CD4-positive, CD25-positive, alpha-beta regulatory T cell (primary cell): Measurements from ENCODE around the gene LZTS2. TPM values are rescaled to one million over a fixed set of nuclear protein-coding genes. Genes with fewer than 3 reads are reported as not detected.

Experiments
- ATAC-seq, 2 donors: fragments of 150-1000 bp; cut with Tn5 transposase; one replicate each; pipeline ENCODE4 v1.10.0; 2021; ENCODE audit warnings: low read depth in 2 of 2, moderate number of reproducible peaks in 2 of 2, moderate library complexity in 1 of 2
- DNase-seq, 3 donors: peaks; one replicate each; pipeline versions ENCODE4 v3.0.0 to v3.0.0-alpha.2; 2012 to 2022; ENCODE audit warnings: mixed read lengths in 1 of 3
- H3K27ac ChIP-seq: one replicate; pipeline ENCODE4 v1.7.0; 2013; ENCODE audit warnings: mild to moderate bottlenecking, low read length; ENCODE audit not compliant: insufficient read depth, poor library complexity, severe bottlenecking
- H3K27me3 ChIP-seq: one replicate; pipeline ENCODE4 v1.7.0; 2013; ENCODE audit warnings: low read length; ENCODE audit not compliant: control insufficient read depth, insufficient read depth
- H3K36me3 ChIP-seq: one replicate; pipeline ENCODE4 v1.7.0; 2013; ENCODE audit warnings: mild to moderate bottlenecking, low read length, moderate library complexity; ENCODE audit not compliant: control insufficient read depth, insufficient read depth
- H3K4me1 ChIP-seq: 2 replicates; pipeline ENCODE4 v1.7.0; 2013; ENCODE audit warnings: mild to moderate bottlenecking, low read length; ENCODE audit not compliant: insufficient read depth, control insufficient read depth, poor library complexity, severe bottlenecking
- H3K4me3 ChIP-seq: one replicate; pipeline ENCODE4 v1.7.0; 2013; ENCODE audit warnings: low read depth, mild to moderate bottlenecking, low read length, moderate library complexity
- H3K9me3 ChIP-seq, 2 experiments: 1 replicate in 1 of 2; 2 replicates in 1 of 2; pipeline ENCODE4 v1.7.0; 2013; ENCODE audit warnings: low read length in 2 of 2, mild to moderate bottlenecking in 1 of 2, moderate library complexity in 1 of 2; ENCODE audit not compliant: control insufficient read depth in 2 of 2
- H3K27ac Mint-ChIP-seq, 3 donors: one replicate each; pipeline ENCODE4 v1.8.0; 2020 to 2022; ENCODE audit warnings: mild to moderate bottlenecking in 3 of 3, mixed read lengths in 3 of 3, moderate library complexity in 2 of 3
- H3K27me3 Mint-ChIP-seq: one replicate; pipeline ENCODE4 v1.8.0; 2022; ENCODE audit warnings: mild to moderate bottlenecking, mixed read lengths
- H3K36me3 Mint-ChIP-seq: one replicate; pipeline ENCODE4 v1.8.0; 2020; ENCODE audit warnings: mixed read lengths
- H3K4me1 Mint-ChIP-seq, 4 donors: one replicate each; pipeline ENCODE4 v1.8.0; 2020 to 2022; ENCODE audit warnings: mixed read lengths in 4 of 4, mild to moderate bottlenecking in 1 of 4
- H3K4me3 Mint-ChIP-seq, 4 donors: one replicate each; pipeline ENCODE4 v1.8.0; 2020 to 2022; ENCODE audit warnings: mild to moderate bottlenecking in 4 of 4, mixed read lengths in 4 of 4, moderate library complexity in 3 of 4
- H3K9me3 Mint-ChIP-seq, 7 donors: one replicate each; pipeline ENCODE4 v1.8.0; 2020 to 2022; ENCODE audit warnings: mixed read lengths in 7 of 7, mild to moderate bottlenecking in 3 of 7, moderate library complexity in 2 of 7
- polyA plus RNA-seq, 4 donors: library from polyadenylated mRNA; unstranded; fragments of 300-500 nt; fragmentation: Illumina TruSeq; gene quantifications; one replicate each; pipeline ENCODE4 v1.2.3, GENCODE V29; 2021
- total RNA-seq: library from RNA; stranded (reverse); gene quantifications from one replicate; pipeline ENCODE4 v1.2.3, GENCODE V29; 2022

Gene LZTS2
- total and polyA plus RNA-seq, 5 donors from 2014 or later, result 11.0 to 19.3 (median 13.2) TPM

GRCh38 chr10:101042667-101043362, 43.2 kb downstream of the LZTS2 start:
- H3K36me3 Mint-ChIP-seq, result peaks cover 14% of the 10 kb centered on the region
- peak overlapping the region; percentile 87 to 98 (median 96) for H3K4me3 Mint-ChIP-seq
- Histone ChIP-seq H3K4me3 (peak overlapping the region; percentile 87), H3K27ac (peak overlapping the region; percentile 55), H3K36me3 (peaks cover 8% of the 10 kb centered on the region), H3K9me3 (no peaks in the 10 kb centered on the region), H3K27me3 (peaks cover 7% of the 10 kb centered on the region), H3K4me1 (peaks cover 11% of the 10 kb centered on the region)
- ATAC-seq, result peak; percentile 75 to 77
- H3K27ac Mint-ChIP-seq, result peak overlapping the region; percentile 92 to 96 (median 94)
- H3K4me1 Mint-ChIP-seq, result peaks cover 0 to 29% (median 18%) of the 10 kb centered on the region in 4 donors
- no peaks in the 10 kb centered on the region for H3K9me3 Mint-ChIP-seq
- peak; percentile 65 to 90 (median 74) for DNase-seq
- H3K27me3 Mint-ChIP-seq, result peaks cover 32% of the 10 kb centered on the region

DNA sequence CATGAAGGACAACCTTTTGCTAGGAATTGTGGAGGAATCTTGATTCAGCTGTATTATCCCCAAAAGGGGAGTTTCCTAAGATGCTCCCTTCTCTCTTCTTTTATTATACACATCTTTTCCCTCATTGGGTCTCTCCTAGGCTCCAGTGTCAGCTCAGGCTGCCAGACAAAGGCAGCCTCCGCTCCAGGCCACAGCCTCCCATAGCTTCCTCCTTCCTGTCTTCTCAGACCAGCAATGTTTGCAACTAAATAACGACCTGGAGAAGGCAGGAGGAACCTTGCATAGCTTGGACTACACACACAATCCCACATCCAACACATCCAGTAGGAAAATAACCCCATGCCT, 43.7 kb downstream of the LZTS2 start:
- Histone ChIP-seq H3K36me3 (peaks cover 3% of the 10 kb centered on the region), H3K27me3 (peaks cover 7% of the 10 kb centered on the region), H3K4me1 (peaks cover 11% of the 10 kb centered on the region), H3K4me3 (peak overlapping the region; percentile 87), H3K27ac (peak overlapping the region; percentile 55), H3K9me3 (no peaks in the 10 kb centered on the region)
- Mint-ChIP-seq H3K27ac (peak overlapping the region in 2 of 3 donors; percentile 94 to 96), H3K36me3 (peaks cover 9% of the 10 kb centered on the region), H3K4me3 (peak overlapping the region; percentile 87 to 98 (median 96)), H3K9me3 (no peaks in the 10 kb centered on the region), H3K27me3 (peaks cover 37% of the 10 kb centered on the region), H3K4me1 (peaks cover 0 to 31% (median 18%) of the 10 kb centered on the region in 4 donors)
- DNase-seq, result no peak
- no peak for ATAC-seq

GRCh38 chr10:101044117-101044516, 44.5 kb downstream of the LZTS2 start:
- H3K9me3 Mint-ChIP-seq, result no peaks in the 10 kb centered on the region
- H3K4me3 ChIP-seq, result no peak overlapping the region
- peaks cover 45% of the 10 kb centered on the region for H3K27me3 Mint-ChIP-seq
- H3K4me3 Mint-ChIP-seq, result peak overlapping the region in 2 of 4 donors; percentile 54 to 87
- peaks cover 5% of the 10 kb centered on the region for H3K36me3 Mint-ChIP-seq
- DNase-seq, result no peak
- peaks cover 0 to 37% (median 22%) of the 10 kb centered on the region in 4 donors for H3K4me1 Mint-ChIP-seq
- H3K27me3 ChIP-seq, result peaks cover 14% of the 10 kb centered on the region
- H3K27ac ChIP-seq, result no peak overlapping the region
- H3K9me3 ChIP-seq, result no peaks in the 10 kb centered on the region
- ATAC-seq, result no peak
- peaks cover 11% of the 10 kb centered on the region for H3K4me1 ChIP-seq
- no peaks in the 10 kb centered on the region for H3K36me3 ChIP-seq
- no peak overlapping the region for H3K27ac Mint-ChIP-seq

DNA sequence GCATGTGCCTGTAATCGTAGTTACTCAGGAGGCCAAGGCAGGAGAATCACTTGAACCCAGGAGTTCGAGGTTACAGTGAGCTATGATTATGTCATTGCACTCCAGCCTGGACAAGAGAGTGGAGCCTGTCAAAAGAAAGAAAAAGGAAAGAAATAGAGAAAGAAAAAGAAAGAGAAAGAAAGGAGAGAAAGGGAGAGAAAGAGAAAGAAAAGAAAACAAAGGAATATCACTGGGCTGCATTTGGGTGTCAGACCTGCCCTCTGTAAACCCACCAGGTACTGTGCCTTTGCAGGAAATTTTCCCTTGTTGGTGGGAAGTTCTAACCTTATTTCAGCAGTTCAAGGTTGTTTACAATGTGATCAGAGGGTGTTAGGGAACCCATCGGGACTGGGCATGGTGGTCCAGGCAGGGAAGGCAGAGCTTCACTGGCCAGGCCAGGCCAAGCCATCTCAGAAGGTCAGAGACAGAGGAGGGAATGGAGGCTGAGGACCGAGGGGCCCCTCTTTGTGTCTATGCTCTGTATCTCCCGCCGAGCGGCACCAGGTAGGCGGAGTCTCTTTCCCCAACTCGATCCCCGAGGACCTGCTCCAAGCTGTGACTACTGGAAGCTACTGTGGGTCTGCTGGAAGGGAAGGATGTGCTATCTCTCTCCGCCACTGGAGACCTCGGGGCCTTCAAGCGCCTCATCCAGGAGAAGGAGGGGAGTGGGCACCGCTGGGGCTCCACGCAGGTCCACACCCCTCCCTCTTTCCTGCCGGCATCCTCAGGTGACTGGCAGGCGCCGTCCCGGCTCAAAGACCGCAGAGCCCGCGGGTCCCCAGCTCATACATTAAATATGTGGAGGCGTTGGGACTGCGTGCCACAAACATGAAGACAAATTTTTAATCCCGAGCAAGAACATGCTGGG, 47.0 kb downstream of the LZTS2 start:
- H3K27me3 ChIP-seq, result peaks cover 17% of the 10 kb centered on the region
- ATAC-seq (no peak), DNase-seq (no peak)
- H3K36me3 Mint-ChIP-seq, result peaks cover 6% of the 10 kb centered on the region
- H3K4me3 Mint-ChIP-seq, result no peak overlapping the region
- H3K4me1 Mint-ChIP-seq, result peaks cover 0 to 48% (median 23%) of the 10 kb centered on the region in 4 donors
- H3K27me3 Mint-ChIP-seq, result peaks cover 60% of the 10 kb centered on the region
- H3K36me3 ChIP-seq, result no peaks in the 10 kb centered on the region
- H3K9me3 Mint-ChIP-seq, result no peaks in the 10 kb centered on the region
- H3K4me3 ChIP-seq, result no peak overlapping the region
- H3K9me3 ChIP-seq, result no peaks in the 10 kb centered on the region
- H3K27ac ChIP-seq, result no peak overlapping the region
- H3K27ac Mint-ChIP-seq, result no peak overlapping the region
- peaks cover 21% of the 10 kb centered on the region for H3K4me1 ChIP-seq

DNA sequence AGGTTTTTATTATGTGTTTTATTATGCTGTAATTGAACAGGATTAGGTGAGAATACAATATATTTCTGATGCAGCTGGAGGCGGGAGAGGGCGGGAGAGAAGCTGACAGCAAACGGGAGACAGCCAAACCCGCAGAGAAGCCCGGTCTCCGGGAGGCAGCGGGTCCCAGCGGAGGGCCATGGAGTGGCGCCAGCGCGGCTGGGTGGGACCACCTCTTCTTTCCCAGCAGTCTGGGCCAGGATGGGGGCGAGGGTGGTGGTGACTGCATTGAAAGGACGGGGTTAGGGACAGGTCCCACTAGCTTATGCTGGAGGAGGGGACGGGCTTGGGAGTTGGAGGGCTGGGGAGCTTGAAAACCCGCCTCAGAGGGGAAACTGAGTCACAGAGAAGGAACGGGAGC, 47.7 kb downstream of the LZTS2 start:
- peaks cover 60% of the 10 kb centered on the region for H3K27me3 Mint-ChIP-seq
- no peak overlapping the region for H3K27ac Mint-ChIP-seq
- ATAC-seq (no peak), DNase-seq (no peak)
- H3K36me3 Mint-ChIP-seq, result peaks cover 6% of the 10 kb centered on the region
- peaks cover 20% of the 10 kb centered on the region for H3K4me1 ChIP-seq
- H3K4me3 Mint-ChIP-seq, result no peak overlapping the region
- H3K9me3 Mint-ChIP-seq, result no peaks in the 10 kb centered on the region
- no peak overlapping the region for H3K4me3 ChIP-seq
- H3K4me1 Mint-ChIP-seq, result peaks cover 0 to 41% (median 22%) of the 10 kb centered on the region in 4 donors
- no peak overlapping the region for H3K27ac ChIP-seq
- H3K9me3 ChIP-seq, result no peaks in the 10 kb centered on the region
- H3K36me3 ChIP-seq, result no peaks in the 10 kb centered on the region
- peaks cover 17% of the 10 kb centered on the region for H3K27me3 ChIP-seq

DNA sequence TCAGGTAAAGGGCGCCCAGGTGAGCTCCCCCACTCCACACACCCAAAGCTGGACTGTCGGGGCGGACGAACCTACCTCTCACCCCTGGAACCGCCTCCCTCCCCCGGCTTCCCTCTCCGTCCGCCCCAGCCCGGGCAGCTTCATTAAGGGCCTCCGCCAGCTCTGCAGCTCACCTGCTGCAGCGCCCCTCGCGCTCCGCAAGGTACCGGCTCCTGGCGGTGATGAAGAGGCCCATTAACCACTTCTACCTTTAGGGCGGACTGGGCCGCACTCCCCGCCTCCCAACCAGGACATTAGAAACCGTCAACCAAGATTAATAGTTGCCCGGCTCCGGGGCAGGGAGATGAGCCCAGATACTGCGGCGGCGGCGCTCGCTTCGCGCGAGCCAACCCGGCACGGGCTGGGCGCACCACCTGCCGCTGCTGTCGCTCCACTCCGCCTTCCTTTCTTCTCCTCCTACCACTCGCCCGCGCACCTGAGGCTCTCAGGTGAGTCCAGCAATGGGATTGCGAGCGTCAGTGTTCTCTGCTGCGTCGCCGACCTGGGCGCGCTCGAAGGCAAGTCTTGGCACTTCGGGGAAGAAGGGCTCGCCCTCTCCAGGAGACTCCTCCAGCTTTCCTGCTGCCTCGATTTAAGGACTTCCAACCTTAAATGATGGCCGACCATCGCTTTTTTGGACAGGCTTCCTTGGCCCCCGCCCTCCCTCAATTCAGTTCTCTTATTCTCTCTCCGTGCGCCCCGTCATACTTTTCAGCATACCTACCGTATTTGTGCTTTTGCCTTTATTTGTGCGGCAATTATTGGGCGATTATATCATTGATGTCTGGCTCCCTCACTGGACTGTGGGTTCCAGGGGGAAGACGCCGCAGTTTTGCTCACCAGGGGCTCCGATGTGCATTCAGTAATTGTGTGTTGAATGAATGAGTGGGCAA, 48.6 kb downstream of the LZTS2 start:
- H3K27me3 ChIP-seq, result peaks cover 17% of the 10 kb centered on the region
- Mint-ChIP-seq H3K27me3 (peaks cover 60% of the 10 kb centered on the region), H3K9me3 (no peaks in the 10 kb centered on the region), H3K4me3 (peak overlapping the region in 2 of 4 donors; percentile 6 to 76), H3K27ac (no peak overlapping the region), H3K4me1 (peaks cover 0 to 31% (median 14%) of the 10 kb centered on the region in 4 donors), H3K36me3 (peaks cover 6% of the 10 kb centered on the region)
- H3K4me3 ChIP-seq, result no peak overlapping the region
- H3K36me3 ChIP-seq, result no peaks in the 10 kb centered on the region
- DNase-seq (no peak), ATAC-seq (no peak)
- no peak overlapping the region for H3K27ac ChIP-seq
- H3K4me1 ChIP-seq, result peaks cover 12% of the 10 kb centered on the region
- H3K9me3 ChIP-seq, result no peaks in the 10 kb centered on the region
